AML-193 (cell line): ENCODE results near the gene FGD3.

Experiments
- DNase-seq, 2 experiments: peaks; one replicate each; lab custom pipeline; 2025; lab: John Stamatoyannopoulos, UW

Gene FGD3

GRCh38 chr9:92960561-92961290 is 13.4 kb downstream of the FGD3 start:
- no peak for DNase-seq

DNA sequence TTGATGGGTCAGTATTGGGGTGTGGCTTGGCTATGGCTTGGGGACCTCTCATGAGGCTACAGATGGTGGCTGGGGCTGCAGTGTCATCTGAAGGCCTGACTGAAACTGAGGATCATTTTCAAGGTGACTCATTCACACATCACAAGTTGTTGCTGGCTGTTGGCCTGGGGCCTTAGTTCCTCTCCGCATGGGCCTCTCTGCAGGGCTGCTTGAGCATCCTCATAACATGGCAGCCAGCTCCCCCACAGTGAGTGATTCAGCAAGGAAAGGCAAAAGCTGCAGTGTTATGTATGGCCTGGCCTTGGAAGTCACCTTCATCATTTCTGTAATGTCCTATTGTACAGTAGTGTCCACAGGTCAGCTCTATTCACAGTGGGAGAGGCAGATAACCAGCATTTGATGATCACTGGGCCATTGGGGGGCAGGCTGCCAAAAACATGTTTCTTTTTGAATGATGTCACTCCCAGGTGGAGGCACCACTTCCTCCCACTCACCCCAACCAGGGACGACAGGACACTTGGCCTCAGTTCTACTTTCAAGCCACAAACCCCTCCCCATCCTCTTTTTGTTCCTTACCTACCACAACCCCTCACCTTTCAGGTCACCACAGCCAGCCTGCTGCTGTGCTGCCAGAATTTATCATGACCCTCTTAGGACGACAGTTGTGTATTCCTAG is 14.4 kb downstream of the FGD3 start:
- DNase-seq: no peak

- DNase-seq: no peak
These were observed 15.0 kb downstream of the FGD3 start for GRCh38 chr9:92962303-92962649.

GRCh38 chr9:92962846-92963245 is 15.5 kb downstream of the FGD3 start:
- DNase-seq: no peak

- peak; percentile 83 to 88 for DNase-seq
These were observed 16.7 kb downstream of the FGD3 start for GRCh38 chr9:92963831-92964606.

DNA sequence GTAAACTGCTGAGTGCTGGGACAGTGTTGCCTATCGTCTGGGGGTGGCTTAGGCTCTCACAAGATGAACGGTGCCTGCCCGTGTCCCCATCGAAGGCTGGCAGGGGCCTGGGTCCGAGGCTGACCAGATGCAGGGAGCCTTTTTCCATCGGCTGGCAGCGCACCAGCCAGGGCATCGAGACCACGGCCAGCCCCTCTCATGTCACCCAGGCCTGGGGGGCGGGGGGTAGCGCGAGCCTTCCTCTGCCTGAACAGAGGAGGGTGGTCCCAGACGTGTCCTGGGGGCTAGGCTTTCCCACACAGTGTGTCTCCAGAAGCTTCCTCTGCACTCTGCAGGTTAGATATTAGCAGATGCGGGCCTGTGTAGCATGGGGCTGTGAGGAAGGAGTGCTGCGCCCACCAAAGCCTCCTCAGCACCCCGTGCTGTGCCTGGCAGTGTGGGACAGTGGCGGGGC is 17.3 kb downstream of the FGD3 start:
- no peak for DNase-seq

GRCh38 chr9:92965061-92965758 is 17.9 kb downstream of the FGD3 start:
- DNase-seq: peak; percentile 27 to 43

DNA sequence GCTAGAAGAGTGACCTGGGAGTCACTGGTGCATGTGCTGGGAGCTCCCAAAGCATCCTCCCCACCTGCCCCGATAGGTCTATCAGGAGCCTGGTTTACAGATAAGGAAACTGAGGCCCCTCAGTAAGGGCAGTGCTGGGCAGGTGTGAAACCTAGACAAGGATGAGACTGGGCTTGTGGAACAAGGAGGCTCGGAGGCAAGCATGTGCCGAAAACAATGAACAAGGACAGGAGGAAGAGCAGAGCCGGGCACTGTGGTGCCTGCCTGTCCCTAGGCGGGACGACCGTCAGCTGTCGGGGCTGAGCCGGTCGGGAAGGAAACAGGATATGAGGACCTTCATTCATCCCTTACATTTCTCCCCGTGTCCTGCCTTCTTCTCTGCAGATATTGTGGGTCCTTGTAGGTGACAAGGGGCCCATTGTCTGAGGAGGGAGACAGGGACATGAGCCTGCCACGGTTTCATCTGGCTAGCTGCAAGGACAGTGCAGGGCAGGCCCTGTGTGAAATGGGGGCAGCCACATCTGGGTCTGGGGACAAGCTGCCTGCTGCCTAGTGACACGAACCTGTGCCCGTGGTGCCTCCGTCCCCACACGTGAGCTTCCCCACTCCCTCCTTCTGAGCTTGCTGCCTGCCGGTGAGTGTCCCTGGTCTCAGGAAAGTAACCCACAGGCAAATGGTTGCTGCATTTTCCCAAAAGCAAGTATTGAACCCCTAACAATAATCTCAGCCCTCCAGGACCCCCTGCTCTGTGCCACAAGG is 18.6 kb downstream of the FGD3 start:
- DNase-seq: no peak

- DNase-seq: no peak
These were observed 19.1 kb downstream of the FGD3 start for GRCh38 chr9:92966518-92966800.

DNA sequence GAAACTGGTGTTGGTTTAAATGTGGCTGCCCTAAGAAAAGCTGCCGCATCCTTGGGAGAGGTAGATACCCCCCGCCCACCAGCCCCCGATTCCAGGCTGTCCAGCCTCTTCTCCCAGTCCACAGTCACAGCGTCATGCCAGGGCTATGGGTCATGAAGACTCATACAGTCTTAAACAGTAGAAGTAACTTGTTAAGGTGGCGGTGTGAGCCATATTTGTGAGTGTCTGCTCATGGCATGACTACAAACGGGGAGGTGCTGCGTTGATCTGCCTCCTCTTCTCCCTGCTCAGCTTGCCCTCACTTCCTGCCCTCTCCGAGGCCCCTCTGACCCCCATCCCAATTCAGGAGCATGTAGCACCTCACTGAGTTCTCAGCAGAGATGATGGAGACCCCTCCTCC is 20.8 kb downstream of the FGD3 start:
- DNase-seq: no peak

GRCh38 chr9:92969516-92970466 is 22.5 kb downstream of the FGD3 start:
- DNase-seq: no peak

GRCh38 chr9:92970467-92970923 is 23.2 kb downstream of the FGD3 start:
- DNase-seq: no peak

DNA sequence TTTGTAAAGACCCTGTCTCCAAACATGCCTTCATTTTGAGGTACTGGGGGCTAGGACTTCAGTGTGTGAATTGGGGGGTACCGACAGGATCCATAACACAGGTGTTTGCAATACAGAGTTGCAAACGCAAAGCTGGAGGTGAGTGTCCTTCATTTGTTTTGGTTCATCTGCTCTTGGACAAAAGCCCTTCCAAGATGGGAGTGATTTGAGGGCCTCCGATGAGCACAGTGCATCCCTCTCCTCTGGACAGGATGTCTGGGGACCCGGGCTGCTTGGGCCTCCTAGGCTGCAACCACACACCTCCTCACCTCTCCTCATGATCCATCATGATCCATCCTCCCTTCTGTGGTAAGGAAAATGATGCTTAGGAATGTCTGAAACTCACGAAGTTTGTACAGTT is 23.8 kb downstream of the FGD3 start:
- DNase-seq: no peak

GRCh38 chr9:92971776-92972175 is 24.5 kb downstream of the FGD3 start:
- no peak for DNase-seq

DNA sequence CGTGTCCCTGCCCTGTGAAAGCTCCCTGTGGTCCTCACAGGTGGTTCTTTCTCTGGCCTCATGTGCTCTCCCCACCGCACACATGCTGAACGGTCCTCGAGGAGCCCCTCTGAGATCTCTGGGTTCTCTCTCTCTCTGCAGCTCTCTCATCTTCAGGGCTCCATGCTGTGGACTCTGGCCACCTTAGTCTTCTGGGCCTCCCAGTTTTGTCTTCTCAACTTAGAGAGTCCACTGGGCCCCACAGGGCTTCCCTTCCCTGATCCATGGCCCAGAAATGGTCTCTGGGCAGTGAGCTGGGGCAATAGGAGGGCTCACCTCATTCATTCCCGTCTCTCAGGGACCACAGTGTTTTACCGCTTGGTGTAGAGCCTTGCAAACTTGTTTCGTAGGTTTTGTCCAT is 26.4 kb downstream of the FGD3 start:
- DNase-seq: no peak

GRCh38 chr9:92974161-92974661 is 26.9 kb downstream of the FGD3 start:
- DNase-seq: no peak

DNA sequence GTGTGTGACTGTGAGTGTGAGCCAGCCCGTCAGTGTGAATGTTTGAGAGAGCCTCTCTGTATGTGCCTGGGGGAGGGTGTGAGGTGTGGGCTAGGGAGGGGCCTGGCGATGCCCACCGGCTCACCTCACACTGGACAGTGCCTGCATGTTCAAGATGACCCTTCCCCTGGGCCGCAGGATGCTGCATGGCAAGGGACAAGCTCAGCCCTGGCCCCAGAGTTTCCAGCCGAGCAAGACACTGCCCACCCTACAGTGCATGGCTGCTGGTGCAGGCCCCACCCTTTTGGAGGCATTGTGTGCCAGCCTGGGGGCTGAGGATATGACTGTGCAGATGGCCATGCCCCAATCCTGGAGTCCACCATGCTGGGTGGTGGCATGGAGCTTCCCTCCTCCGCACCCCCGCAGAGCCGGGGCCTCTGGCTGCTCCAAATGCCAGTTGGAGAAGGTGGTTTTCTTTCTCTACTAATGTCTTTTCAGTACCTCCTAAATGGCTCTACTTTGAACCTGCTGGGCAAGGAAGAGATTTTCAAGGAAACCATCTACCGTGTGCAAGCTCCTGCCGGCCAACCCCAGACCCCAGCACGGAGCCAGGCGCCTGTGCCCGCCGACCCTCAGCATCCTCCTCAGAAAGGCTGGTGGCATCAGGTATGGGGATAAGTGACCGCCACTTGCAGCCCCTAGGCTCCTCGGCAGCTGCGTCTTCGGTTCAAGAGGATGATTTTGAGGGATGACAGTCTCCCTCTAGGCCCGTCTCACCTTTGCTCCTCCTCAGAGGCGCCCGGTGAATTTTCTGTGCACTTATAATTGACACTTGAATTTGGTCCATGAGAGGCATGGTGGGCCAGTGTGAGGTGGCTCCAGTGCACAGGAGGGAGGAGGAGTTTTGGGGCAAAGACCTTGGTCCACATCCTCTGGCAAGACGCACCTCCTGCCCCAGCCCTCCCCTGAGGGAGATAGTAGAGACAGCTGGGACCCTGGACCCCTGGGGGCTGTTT is 27.7 kb downstream of the FGD3 start:
- no peak for DNase-seq

DNA sequence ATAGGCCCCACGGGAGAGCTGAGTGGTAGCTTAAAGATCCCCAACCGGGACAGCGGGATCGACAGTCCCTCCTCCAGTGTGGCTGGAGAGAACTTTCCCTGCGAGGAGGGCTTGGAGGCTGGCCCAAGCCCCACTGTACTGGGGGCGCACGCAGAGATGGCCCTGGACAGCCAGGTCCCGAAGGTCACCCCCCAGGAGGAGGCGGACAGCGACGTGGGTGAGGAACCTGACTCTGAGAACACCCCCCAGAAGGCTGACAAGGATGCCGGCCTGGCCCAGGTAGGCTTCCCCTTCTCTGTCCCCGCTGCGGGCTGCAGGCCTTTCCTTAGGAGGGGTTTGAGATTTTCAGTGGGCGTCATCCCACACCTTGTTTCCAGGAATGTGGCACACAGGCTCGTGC is 29.1 kb downstream of the FGD3 start:
- DNase-seq: no peak

DNA sequence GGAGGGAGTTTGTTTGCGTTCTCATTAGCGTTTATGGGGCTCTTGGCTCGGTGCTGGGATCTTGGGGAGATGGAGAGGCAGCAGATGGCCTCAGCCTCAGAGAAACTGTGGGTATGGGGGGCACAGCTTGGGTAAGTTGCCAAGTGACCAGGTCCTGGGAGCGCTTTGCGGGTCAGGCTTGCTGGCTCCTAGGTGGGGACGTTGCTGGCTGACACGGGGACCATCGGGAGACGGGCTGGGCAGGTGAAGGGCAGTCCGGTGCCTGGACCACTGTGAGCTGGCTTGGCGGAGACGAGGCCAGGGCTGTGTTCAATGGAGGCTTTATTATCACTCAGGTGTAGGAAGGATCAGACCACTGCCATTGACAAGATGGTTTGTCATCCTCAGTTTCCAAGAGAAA is 30.0 kb downstream of the FGD3 start:
- no peak for DNase-seq
